ENCODE measurements around the gene GRIK4. TPM values are rescaled to one million over a fixed set of nuclear protein-coding genes. Genes with fewer than 3 reads are reported as not detected.

Gene GRIK4
- total and polyA plus RNA-seq, 2 of the 4 experiments (the other 2 are of a cell fraction), result 0.18 to 0.38 TPM

- TF ChIP-seq CEBPB (IDR thresholded peaks at IDR 0.05; ENCODE audit: low read depth, low read length), result no peak
- TF ChIP-seq RFX5 (IDR thresholded peaks at IDR 0.05; ENCODE audit: low read depth, low read length), result no peak
- TF ChIP-seq MXI1 (IDR thresholded peaks at IDR 0.05; ENCODE audit: borderline replicate concordance, low read depth, low read length), result no peak
- TF ChIP-seq CTCF (conservative IDR thresholded peaks at IDR 0.05; ENCODE audit: low read depth, low read length), result no peak
- TF ChIP-seq CHD1 (IDR thresholded peaks at IDR 0.05; ENCODE audit: low read depth, low read length), result no peak
- no peak for TF ChIP-seq USF2 (IDR thresholded peaks at IDR 0.05; ENCODE audit: low read depth, low read length)
- TF ChIP-seq FOS (IDR thresholded peaks at IDR 0.05; ENCODE audit: low read depth, low read length), result no peak
- TF ChIP-seq RAD21 (IDR thresholded peaks at IDR 0.05; ENCODE audit: low read length), result no peak
- no peak for TF ChIP-seq MAFK (IDR thresholded peaks at IDR 0.05; ENCODE audit: low read depth, low read length)
- no peak for TF ChIP-seq BHLHE40 (IDR thresholded peaks at IDR 0.05; ENCODE audit: low read depth, low read length)
- no peak for TF ChIP-seq RCOR1 (IDR thresholded peaks at IDR 0.05; ENCODE audit: insufficient replicate concordance, low read length)
- no peak for TF ChIP-seq ELK1 (IDR thresholded peaks at IDR 0.05; ENCODE audit: borderline replicate concordance, low read depth, low read length)
- TF ChIP-seq SMC3 (IDR thresholded peaks at IDR 0.05; ENCODE audit: low read depth, low read length), result no peak
- intact Hi-C loops (cut with micrococcal nuclease), result loop anchor here (5.0 kb wide), 1 partner anchor 169 kb away; no protein-coding TSS in a partner anchor
- Histone ChIP-seq H3K23ac (ENCODE audit: low read depth, low read length) (no peak overlapping the region), H2AK9ac (replicated peaks; ENCODE audit: low read depth, low read length, poor library complexity) (no peak overlapping the region), H3K4me1 (ENCODE audit: control insufficient read depth, insufficient read depth, low read length) (no peaks in the 10 kb centered on the region), H3K36me3 (ENCODE audit: control insufficient read depth, insufficient read depth, low read length) (peaks cover 3% of the 10 kb centered on the region; the same call in 1 of the 2 replicates), H3K27ac (ENCODE audit: insufficient read depth, low read length) (no peak overlapping the region), H3K9ac (ENCODE audit: low read depth, low read length) (no peak overlapping the region), H2BK15ac (ENCODE audit: low read depth, low read length) (no peak overlapping the region), H4K20me1 (ENCODE audit: insufficient read depth, low read length) (no peaks in the 10 kb centered on the region), H4K5ac (ENCODE audit: low read depth, low read length) (no peak overlapping the region), H4K8ac (ENCODE audit: low read depth in 2 of 2, low read length in 2 of 2) (no peak overlapping the region), H2AK5ac (ENCODE audit: low read depth, low read length) (no peak overlapping the region), H3K4ac (ENCODE audit: low read depth, low read length) (no peak overlapping the region), H2BK5ac (ENCODE audit: low read depth, low read length, poor library complexity, severe bottlenecking) (no peak overlapping the region), H3K4me3 (ENCODE audit: insufficient read depth, low read depth, low read length) (no peak overlapping the region), H3K14ac (replicated peaks; ENCODE audit: low read depth, low read length) (no peak overlapping the region), H3K56ac (ENCODE audit: extremely low read depth, insufficient read depth, low read length) (no peak overlapping the region), H3K18ac (ENCODE audit: low read depth, low read length) (no peak overlapping the region), H3K79me1 (ENCODE audit: low read depth in 1 of 2, low read length in 2 of 2) (no peaks in the 10 kb centered on the region), H2BK20ac (ENCODE audit: low read depth, low read length) (no peak overlapping the region), H4K91ac (ENCODE audit: insufficient read depth, low read depth, low read length) (no peak overlapping the region), H3K4me2 (ENCODE audit: low read depth, low read length) (no peak overlapping the region), H2AFZ (replicated peaks; ENCODE audit: low read length, poor library complexity) (no peak overlapping the region), H3K27me3 (ENCODE audit: control insufficient read depth, insufficient read depth, low read length) (no peaks in the 10 kb centered on the region), H2BK120ac (ENCODE audit: low read depth, low read length) (no peak overlapping the region), H3K9me1 (ENCODE audit: insufficient read depth, low read length) (peaks cover 3% of the 10 kb centered on the region; the same call in 1 of the 2 replicates), H3K9me3 (ENCODE audit: control insufficient read depth, insufficient read depth, low read length) (no peaks in the 10 kb centered on the region)
- CTCF ChIA-PET, result interaction anchor here (1.0 to 1.4 kb wide), 2 partner anchors 165 to 166 kb away, joined by 3 read pairs; partner anchors contain the start of gene ARHGEF12
- no CpG with 5 or more reads among the region's 2 CpGs for WGBS, 2 experiments (ENCODE audit: extremely low coverage in 2 of 2, insufficient read length in 1 of 2)
- no peak for DNase-seq
- no peak for ATAC-seq (ENCODE audit: low read depth)
- no TSS peak for BruUV-seq (replicated peaks)
- in situ Hi-C loops (cut with MboI; ENCODE audit: low sequenced_read_pairs), result loop anchor here (10.0 kb wide), 1 partner anchor 593 kb away; no protein-coding TSS in a partner anchor
- dilution Hi-C loops (cut with HindIII; ENCODE audit: low sequenced_read_pairs, unreplicated experiment), result no loop called here
- POLR2A ChIA-PET (ENCODE audit: unreplicated experiment), result no interaction called here
These were observed 10.1 kb upstream of the GRIK4 start for GRCh38 chr11:120501440-120501839.
